ENCODE results near the gene OR11A1.

OR11A1 gene

DNA sequence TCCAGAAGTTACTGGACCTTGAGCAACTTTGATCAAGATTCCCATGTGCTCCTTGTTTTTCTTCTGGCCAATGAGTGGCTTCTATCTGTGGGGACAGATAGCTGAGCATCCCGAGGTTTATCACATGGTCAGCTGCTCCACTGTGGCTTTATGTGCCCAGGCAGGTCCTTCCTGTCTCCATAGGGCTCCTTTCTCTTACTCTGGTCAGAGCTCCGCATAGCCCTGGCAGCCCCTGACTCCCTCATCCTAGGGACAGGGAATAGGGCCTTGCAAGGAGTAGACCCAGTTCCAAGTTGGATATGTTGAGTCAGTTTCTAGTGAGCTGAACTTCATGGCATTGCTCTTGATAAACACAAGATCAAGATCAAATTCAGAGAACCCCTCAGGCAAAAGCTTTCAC is 37.3 kb upstream of the OR11A1 start:
- H3K36me3 ChIP-seq (ENCODE audit: control insufficient read depth, insufficient read depth, low read length), result no peaks in the 10 kb centered on the region
- H3K4me1 ChIP-seq (ENCODE audit: control insufficient read depth, insufficient read depth, low read length, poor library complexity, severe bottlenecking), result no peaks in the 10 kb centered on the region
- no peak overlapping the region for H3K27ac ChIP-seq (ENCODE audit: low read depth, low read length, severe bottlenecking)
- no peaks in the 10 kb centered on the region for H3K9me3 ChIP-seq (ENCODE audit: control insufficient read depth, low read length)
- H3K4me3 ChIP-seq (ENCODE audit: extremely low read depth, insufficient read depth, low read length, poor library complexity, severe bottlenecking), result no peak overlapping the region
- WGBS, 2 experiments (ENCODE audit: insufficient coverage in 2 of 2), result 71 to 86% methylated on average over 1 of the region's 2 CpGs

- Histone ChIP-seq H3K4me3 (ENCODE audit: extremely low read depth, insufficient read depth, low read length, poor library complexity, severe bottlenecking) (no peak overlapping the region), H3K36me3 (ENCODE audit: control insufficient read depth, insufficient read depth, low read length) (no peaks in the 10 kb centered on the region), H3K27ac (ENCODE audit: low read depth, low read length, severe bottlenecking) (no peak overlapping the region), H3K4me1 (ENCODE audit: control insufficient read depth, insufficient read depth, low read length, poor library complexity, severe bottlenecking) (no peaks in the 10 kb centered on the region), H3K9me3 (ENCODE audit: control insufficient read depth, low read length) (no peaks in the 10 kb centered on the region)
- 86 to 100% methylated on average over 1 of the region's 2 CpGs for WGBS, 2 experiments (ENCODE audit: insufficient coverage in 2 of 2)
Measured at GRCh38 chr6:29493261-29493660, 36.4 kb upstream of the OR11A1 start.

- no peaks in the 10 kb centered on the region for H3K36me3 ChIP-seq (ENCODE audit: control insufficient read depth, insufficient read depth, low read length)
- H3K4me1 ChIP-seq (ENCODE audit: control insufficient read depth, insufficient read depth, low read length, poor library complexity, severe bottlenecking), result no peaks in the 10 kb centered on the region
- no peak overlapping the region for H3K4me3 ChIP-seq (ENCODE audit: extremely low read depth, insufficient read depth, low read length, poor library complexity, severe bottlenecking)
- no peak overlapping the region for H3K27ac ChIP-seq (ENCODE audit: low read depth, low read length, severe bottlenecking)
- no peaks in the 10 kb centered on the region for H3K9me3 ChIP-seq (ENCODE audit: control insufficient read depth, low read length)
- WGBS, 2 experiments (ENCODE audit: insufficient coverage in 2 of 2), result 100% methylated on average over 1 of the region's 4 CpGs; no CpG with 5 or more reads in 1 of the 2 experiments
Measured at GRCh38 chr6:29491574-29491973, 34.7 kb upstream of the OR11A1 start.

GRCh38 chr6:29490552-29490951 is 33.7 kb upstream of the OR11A1 start:
- no peaks in the 10 kb centered on the region for H3K4me1 ChIP-seq (ENCODE audit: control insufficient read depth, insufficient read depth, low read length, poor library complexity, severe bottlenecking)
- no peaks in the 10 kb centered on the region for H3K36me3 ChIP-seq (ENCODE audit: control insufficient read depth, insufficient read depth, low read length)
- no peak overlapping the region for H3K27ac ChIP-seq (ENCODE audit: low read depth, low read length, severe bottlenecking)
- 100% methylated on average over 1 of the region's 2 CpGs; no CpG with 5 or more reads in 1 of the 2 experiments for WGBS, 2 experiments (ENCODE audit: insufficient coverage in 2 of 2)
- H3K9me3 ChIP-seq (ENCODE audit: control insufficient read depth, low read length), result no peaks in the 10 kb centered on the region
- no peak overlapping the region for H3K4me3 ChIP-seq (ENCODE audit: extremely low read depth, insufficient read depth, low read length, poor library complexity, severe bottlenecking)

- no peaks in the 10 kb centered on the region for H3K36me3 ChIP-seq (ENCODE audit: control insufficient read depth, insufficient read depth, low read length)
- H3K9me3 ChIP-seq (ENCODE audit: control insufficient read depth, low read length), result no peaks in the 10 kb centered on the region
- H3K4me3 ChIP-seq (ENCODE audit: extremely low read depth, insufficient read depth, low read length, poor library complexity, severe bottlenecking), result no peak overlapping the region
- H3K27ac ChIP-seq (ENCODE audit: low read depth, low read length, severe bottlenecking), result no peak overlapping the region
- no peaks in the 10 kb centered on the region for H3K4me1 ChIP-seq (ENCODE audit: control insufficient read depth, insufficient read depth, low read length, poor library complexity, severe bottlenecking)
- 92 to 100% methylated on average over 2 of the region's 3 CpGs for WGBS, 2 experiments (ENCODE audit: insufficient coverage in 2 of 2)
Measured at GRCh38 chr6:29490055-29490454, 33.2 kb upstream of the OR11A1 start.

- 100% methylated on average over 1 to 2 of the region's 8 CpGs for WGBS, 2 experiments (ENCODE audit: insufficient coverage in 2 of 2)
- no peaks in the 10 kb centered on the region for H3K4me1 ChIP-seq (ENCODE audit: control insufficient read depth, insufficient read depth, low read length, poor library complexity, severe bottlenecking)
- no peak overlapping the region for H3K27ac ChIP-seq (ENCODE audit: low read depth, low read length, severe bottlenecking)
- H3K4me3 ChIP-seq (ENCODE audit: extremely low read depth, insufficient read depth, low read length, poor library complexity, severe bottlenecking), result no peak overlapping the region
- no peaks in the 10 kb centered on the region for H3K36me3 ChIP-seq (ENCODE audit: control insufficient read depth, insufficient read depth, low read length)
- no peaks in the 10 kb centered on the region for H3K9me3 ChIP-seq (ENCODE audit: control insufficient read depth, low read length)
Measured at GRCh38 chr6:29489286-29489685, 32.4 kb upstream of the OR11A1 start.

DNA sequence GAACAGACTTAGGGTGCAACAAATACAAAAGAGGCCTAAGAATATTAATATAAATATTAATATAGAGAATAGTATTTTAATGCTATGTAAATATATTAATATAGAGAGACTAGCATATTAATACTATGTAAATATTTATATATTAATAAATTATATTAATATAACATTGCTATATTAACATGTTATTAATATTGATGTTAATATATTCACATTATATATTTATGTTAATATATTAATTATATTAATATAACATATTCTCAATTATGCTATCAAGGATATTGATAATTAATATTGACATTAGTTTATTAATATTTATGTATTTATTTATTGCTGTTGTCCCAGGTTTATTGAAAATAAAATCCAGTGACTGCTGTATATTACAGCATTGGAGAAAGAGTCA is 32.0 kb upstream of the OR11A1 start:
- Histone ChIP-seq H3K27ac (ENCODE audit: low read depth, low read length, severe bottlenecking) (no peak overlapping the region), H3K9me3 (ENCODE audit: control insufficient read depth, low read length) (no peaks in the 10 kb centered on the region), H3K36me3 (ENCODE audit: control insufficient read depth, insufficient read depth, low read length) (no peaks in the 10 kb centered on the region), H3K4me1 (ENCODE audit: control insufficient read depth, insufficient read depth, low read length, poor library complexity, severe bottlenecking) (no peaks in the 10 kb centered on the region), H3K4me3 (ENCODE audit: extremely low read depth, insufficient read depth, low read length, poor library complexity, severe bottlenecking) (no peak overlapping the region)

GRCh38 chr6:29487660-29488059 is 30.8 kb upstream of the OR11A1 start, which contains the start of gene MAS1L:
Gene MAS1L (minus strand): TSS chr6:29487956. CDS start chr6:29487902, 54 bp downstream.
- H3K9me3 ChIP-seq (ENCODE audit: control insufficient read depth, low read length), result no peaks in the 10 kb centered on the region
- H3K4me1 ChIP-seq (ENCODE audit: control insufficient read depth, insufficient read depth, low read length, poor library complexity, severe bottlenecking), result no peaks in the 10 kb centered on the region
- no peaks in the 10 kb centered on the region for H3K36me3 ChIP-seq (ENCODE audit: control insufficient read depth, insufficient read depth, low read length)
- no peak within 1 kb of the TSS for H3K27ac ChIP-seq (ENCODE audit: low read depth, low read length, severe bottlenecking)
- WGBS, 2 experiments (ENCODE audit: insufficient coverage in 2 of 2), result 93 to 100% methylated on average over 2 of the region's 2 CpGs
- H3K4me3 ChIP-seq (ENCODE audit: extremely low read depth, insufficient read depth, low read length, poor library complexity, severe bottlenecking), result no peak within 1 kb of the TSS

DNA sequence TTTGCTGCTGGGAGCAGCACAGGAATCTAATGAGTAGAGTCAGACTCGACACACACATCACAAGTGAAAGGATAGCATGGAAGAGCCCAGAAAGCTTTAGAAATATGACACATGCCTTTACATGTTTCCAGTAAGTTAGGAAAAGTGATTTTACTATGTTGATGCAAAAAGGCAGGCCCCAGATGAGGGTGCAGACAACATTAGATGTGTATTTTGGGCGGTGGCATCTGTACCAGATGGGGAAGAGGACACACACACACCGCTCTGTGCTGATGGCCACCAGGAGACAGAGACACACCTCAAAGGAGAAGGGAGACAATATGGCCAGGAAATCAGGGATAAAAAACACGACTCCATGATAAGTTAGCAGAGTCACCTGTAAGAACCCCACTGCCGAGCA is 30.3 kb upstream of the OR11A1 start:
- Histone ChIP-seq H3K9me3 (ENCODE audit: control insufficient read depth, low read length) (no peaks in the 10 kb centered on the region), H3K36me3 (ENCODE audit: control insufficient read depth, insufficient read depth, low read length) (no peaks in the 10 kb centered on the region), H3K4me3 (ENCODE audit: extremely low read depth, insufficient read depth, low read length, poor library complexity, severe bottlenecking) (no peak overlapping the region), H3K4me1 (ENCODE audit: control insufficient read depth, insufficient read depth, low read length, poor library complexity, severe bottlenecking) (no peaks in the 10 kb centered on the region), H3K27ac (ENCODE audit: low read depth, low read length, severe bottlenecking) (no peak overlapping the region)
- WGBS, 2 experiments (ENCODE audit: insufficient coverage in 2 of 2), result 95 to 96% methylated on average over 3 to 5 of the region's 5 CpGs

- Histone ChIP-seq H3K36me3 (ENCODE audit: control insufficient read depth, insufficient read depth, low read length) (no peaks in the 10 kb centered on the region), H3K9me3 (ENCODE audit: control insufficient read depth, low read length) (no peaks in the 10 kb centered on the region), H3K4me3 (ENCODE audit: extremely low read depth, insufficient read depth, low read length, poor library complexity, severe bottlenecking) (no peak overlapping the region), H3K4me1 (ENCODE audit: control insufficient read depth, insufficient read depth, low read length, poor library complexity, severe bottlenecking) (no peaks in the 10 kb centered on the region), H3K27ac (ENCODE audit: low read depth, low read length, severe bottlenecking) (no peak overlapping the region)
- WGBS, 2 experiments (ENCODE audit: insufficient coverage in 2 of 2), result 82 to 83% methylated on average over 1 to 4 of the region's 4 CpGs
Measured at GRCh38 chr6:29486577-29486976, 29.7 kb upstream of the OR11A1 start.

DNA sequence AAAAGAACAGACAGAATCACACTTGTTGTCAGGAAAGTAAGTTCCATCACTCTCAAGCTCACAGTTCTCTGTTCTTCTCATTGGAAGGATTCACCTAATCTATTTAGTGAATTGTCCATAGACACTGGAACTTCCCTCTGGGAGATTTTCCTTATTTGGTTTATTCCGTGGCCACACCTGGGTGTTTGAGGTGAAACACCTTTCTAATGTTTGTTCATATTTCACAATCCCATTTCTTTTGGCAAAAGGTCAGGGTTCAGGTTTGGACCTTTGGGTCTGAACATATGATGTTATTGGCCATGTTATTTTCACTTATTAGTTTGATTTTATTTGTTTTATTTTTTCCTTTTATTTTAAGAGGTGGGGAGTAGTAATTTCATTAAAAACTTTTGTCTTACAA is 26.9 kb upstream of the OR11A1 start:
- Histone ChIP-seq H3K36me3 (ENCODE audit: control insufficient read depth, insufficient read depth, low read length) (no peaks in the 10 kb centered on the region), H3K4me3 (ENCODE audit: extremely low read depth, insufficient read depth, low read length, poor library complexity, severe bottlenecking) (no peak overlapping the region), H3K4me1 (ENCODE audit: control insufficient read depth, insufficient read depth, low read length, poor library complexity, severe bottlenecking) (no peaks in the 10 kb centered on the region), H3K27ac (ENCODE audit: low read depth, low read length, severe bottlenecking) (no peak overlapping the region), H3K9me3 (ENCODE audit: control insufficient read depth, low read length) (no peaks in the 10 kb centered on the region)
- WGBS, 2 experiments (ENCODE audit: insufficient coverage in 2 of 2), result 100% methylated on average over 1 of the region's 1 CpG; no CpG with 5 or more reads in 1 of the 2 experiments
